K562 (cell line): Measurements from ENCODE around the gene APOL3.

ENCODE experiments used
- POU5F1 ChIP-seq: fragments of 150-350 bp; IDR thresholded peaks from 2 replicates; pipeline ENCODE4 v1.6.1; 2014; ENCODE audit warnings: borderline replicate concordance, low read length, low read depth, mild to moderate bottlenecking; ENCODE audit not compliant: partially characterized antibody
- TBL1XR1 ChIP-seq, 2 experiments: IDR thresholded peaks; 2 replicates each; pipeline ENCODE4 v1.6.1; 2012; ENCODE audit warnings: improper control_type of control experiment in 2 of 2, low read length in 2 of 2, mild to moderate bottlenecking in 1 of 2
- TF ChIP-seq, protein P1 (sequence below): sonication (generic); formaldehyde crosslinking; IDR thresholded peaks from 2 replicates; pipeline ENCODE4 v1.8.1; 2022; ENCODE audit warnings: missing genetic modification reagents
- TF ChIP-seq, protein P2 (sequence below), 3 experiments: IDR thresholded peaks in 2 of 3; conservative IDR thresholded peaks in 1 of 3; 2 replicates each; pipeline ENCODE4 v1.5.1; 2011 to 2012; ENCODE audit warnings: low read length in 3 of 3, mild to moderate bottlenecking in 3 of 3, control low read depth in 2 of 3, improper control_type of control experiment in 1 of 3, inconsistent platforms in 1 of 3, low read depth in 1 of 3, mixed read lengths in 1 of 3, moderate library complexity in 1 of 3; ENCODE audit not compliant: insufficient read depth in 2 of 3

DNA sequence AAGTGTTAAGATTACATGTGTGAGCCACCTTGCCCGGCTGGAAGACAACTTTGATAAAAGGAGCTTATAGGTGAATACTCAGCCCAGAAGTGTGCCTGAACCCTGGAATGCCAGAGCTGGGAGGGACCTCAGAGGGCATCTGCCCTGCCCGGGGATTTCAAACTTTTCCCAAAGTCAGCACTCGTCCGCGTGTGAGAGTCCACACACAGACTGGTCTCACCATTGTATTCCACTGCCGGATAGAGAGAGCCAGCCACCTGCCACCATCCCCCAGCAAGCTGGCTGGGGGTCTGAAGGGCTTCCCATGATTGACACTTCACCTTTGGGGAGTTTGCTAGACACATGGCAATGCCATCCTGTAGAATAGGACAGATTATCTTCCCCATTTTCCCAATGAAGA lies 49.2 kb downstream of the APOL3 start:
- TF ChIP-seq, protein P1, sequence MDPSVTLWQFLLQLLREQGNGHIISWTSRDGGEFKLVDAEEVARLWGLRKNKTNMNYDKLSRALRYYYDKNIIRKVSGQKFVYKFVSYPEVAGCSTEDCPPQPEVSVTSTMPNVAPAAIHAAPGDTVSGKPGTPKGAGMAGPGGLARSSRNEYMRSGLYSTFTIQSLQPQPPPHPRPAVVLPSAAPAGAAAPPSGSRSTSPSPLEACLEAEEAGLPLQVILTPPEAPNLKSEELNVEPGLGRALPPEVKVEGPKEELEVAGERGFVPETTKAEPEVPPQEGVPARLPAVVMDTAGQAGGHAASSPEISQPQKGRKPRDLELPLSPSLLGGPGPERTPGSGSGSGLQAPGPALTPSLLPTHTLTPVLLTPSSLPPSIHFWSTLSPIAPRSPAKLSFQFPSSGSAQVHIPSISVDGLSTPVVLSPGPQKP (CRISPR knock-in tag) = no peak
- TF ChIP-seq TBL1XR1 (IDR thresholded peaks at IDR 0.05; ENCODE audit: low read length in 2 of 2) = no peak
- TF ChIP-seq, protein P2, sequence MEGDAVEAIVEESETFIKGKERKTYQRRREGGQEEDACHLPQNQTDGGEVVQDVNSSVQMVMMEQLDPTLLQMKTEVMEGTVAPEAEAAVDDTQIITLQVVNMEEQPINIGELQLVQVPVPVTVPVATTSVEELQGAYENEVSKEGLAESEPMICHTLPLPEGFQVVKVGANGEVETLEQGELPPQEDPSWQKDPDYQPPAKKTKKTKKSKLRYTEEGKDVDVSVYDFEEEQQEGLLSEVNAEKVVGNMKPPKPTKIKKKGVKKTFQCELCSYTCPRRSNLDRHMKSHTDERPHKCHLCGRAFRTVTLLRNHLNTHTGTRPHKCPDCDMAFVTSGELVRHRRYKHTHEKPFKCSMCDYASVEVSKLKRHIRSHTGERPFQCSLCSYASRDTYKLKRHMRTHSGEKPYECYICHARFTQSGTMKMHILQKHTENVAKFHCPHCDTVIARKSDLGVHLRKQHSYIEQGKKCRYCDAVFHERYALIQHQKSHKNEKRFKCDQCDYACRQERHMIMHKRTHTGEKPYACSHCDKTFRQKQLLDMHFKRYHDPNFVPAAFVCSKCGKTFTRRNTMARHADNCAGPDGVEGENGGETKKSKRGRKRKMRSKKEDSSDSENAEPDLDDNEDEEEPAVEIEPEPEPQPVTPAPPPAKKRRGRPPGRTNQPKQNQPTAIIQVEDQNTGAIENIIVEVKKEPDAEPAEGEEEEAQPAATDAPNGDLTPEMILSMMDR (IDR thresholded peaks at IDR 0.05 in 2 of 3, conservative IDR thresholded peaks at IDR 0.05 in 1 of 3; ENCODE audit: insufficient read depth in 2 of 3, low read depth in 1 of 3, low read length in 3 of 3) = no peak
- no peak for TF ChIP-seq POU5F1
